Mucosa of rectum (tissue), 2 donors: Measurements from ENCODE around the gene OXLD1.

Experiments used
- H3K27ac ChIP-seq, 2 donors: one replicate each; pipeline ENCODE4 v1.7.0; 2013; ENCODE audit warnings: inconsistent platforms in 2 of 2, low read depth in 2 of 2, low read length in 2 of 2
- H3K27me3 ChIP-seq, 2 donors: one replicate each; pipeline ENCODE4 v1.7.0; 2013; ENCODE audit warnings: low read length in 2 of 2; ENCODE audit not compliant: control insufficient read depth in 2 of 2, insufficient read depth in 2 of 2
- H3K36me3 ChIP-seq, 2 donors: one replicate each; pipeline ENCODE4 v1.7.0; 2013; ENCODE audit warnings: low read length in 2 of 2; ENCODE audit not compliant: control insufficient read depth in 2 of 2, insufficient read depth in 2 of 2
- H3K4me1 ChIP-seq, 2 donors: one replicate each; pipeline ENCODE4 v1.7.0; 2013; ENCODE audit warnings: low read length in 2 of 2, mild to moderate bottlenecking in 1 of 2; ENCODE audit not compliant: control insufficient read depth in 2 of 2, insufficient read depth in 2 of 2
- H3K4me3 ChIP-seq, 2 donors: one replicate each; pipeline ENCODE4 v1.7.0; 2013; ENCODE audit warnings: low read length in 2 of 2
- H3K9ac ChIP-seq, 2 donors: one replicate each; pipeline ENCODE4 v1.7.0; 2013; ENCODE audit warnings: low read length in 2 of 2, low read depth in 1 of 2, mild to moderate bottlenecking in 1 of 2
- H3K9me3 ChIP-seq, 2 donors: one replicate each; pipeline ENCODE4 v1.7.0; 2013; ENCODE audit warnings: low read length in 2 of 2; ENCODE audit not compliant: control insufficient read depth in 2 of 2
- donor health status: healthy.
- donor health status: Normal muscosa, but diverticular disease.

OXLD1 gene

GRCh38 chr17:81708739-81709185 is 42.4 kb upstream of the OXLD1 start:
- Histone ChIP-seq H3K9me3 (no peaks in the 10 kb centered on the region), H3K9ac (no peak overlapping the region), H3K36me3 (peaks cover 26% of the 10 kb centered on the region in 2 donors), H3K4me3 (no peak overlapping the region), H3K4me1 (peaks cover 36 to 39% of the 10 kb centered on the region in 2 donors), H3K27ac (no peak overlapping the region), H3K27me3 (no peaks in the 10 kb centered on the region)

GRCh38 chr17:81707725-81708646 is 41.6 kb upstream of the OXLD1 start:
- Histone ChIP-seq H3K9me3 (no peaks in the 10 kb centered on the region), H3K4me1 (peaks cover 32 to 33% of the 10 kb centered on the region in 2 donors), H3K36me3 (peaks cover 26% of the 10 kb centered on the region in 2 donors), H3K9ac (no peak overlapping the region), H3K27ac (no peak overlapping the region), H3K4me3 (no peak overlapping the region), H3K27me3 (no peaks in the 10 kb centered on the region)

GRCh38 chr17:81706757-81707624 is 40.6 kb upstream of the OXLD1 start:
- H3K27ac ChIP-seq: no peak overlapping the region
- peaks cover 35 to 36% of the 10 kb centered on the region in 2 donors for H3K4me1 ChIP-seq
- peaks cover 26% of the 10 kb centered on the region in 2 donors for H3K36me3 ChIP-seq
- no peak overlapping the region for H3K9ac ChIP-seq
- H3K4me3 ChIP-seq: no peak overlapping the region
- H3K27me3 ChIP-seq: no peaks in the 10 kb centered on the region
- no peaks in the 10 kb centered on the region for H3K9me3 ChIP-seq

DNA sequence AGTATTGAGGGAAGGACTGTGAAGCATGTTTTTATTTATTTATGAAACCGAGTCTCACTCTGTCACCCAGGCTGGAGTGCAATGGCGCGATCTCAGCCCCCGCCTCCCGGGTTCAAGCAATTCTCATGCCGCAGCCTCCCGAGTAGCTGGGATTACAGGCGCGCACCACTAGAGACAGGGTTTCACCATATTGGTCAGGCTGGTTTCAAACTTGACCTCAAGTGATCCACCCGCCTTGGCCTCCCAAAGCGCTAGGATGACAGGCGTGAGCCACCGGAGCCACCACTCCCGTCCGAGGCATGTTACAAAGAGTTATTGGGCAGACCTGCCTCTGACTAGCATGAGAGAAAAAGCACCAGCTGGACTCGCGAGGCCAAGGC is 39.8 kb upstream of the OXLD1 start:
- peaks cover 30% of the 10 kb centered on the region in 2 donors for H3K36me3 ChIP-seq
- no peak overlapping the region for H3K27ac ChIP-seq
- no peaks in the 10 kb centered on the region for H3K9me3 ChIP-seq
- H3K4me3 ChIP-seq: no peak overlapping the region
- H3K4me1 ChIP-seq: peaks cover 38% of the 10 kb centered on the region in 2 donors
- H3K9ac ChIP-seq: no peak overlapping the region
- no peaks in the 10 kb centered on the region for H3K27me3 ChIP-seq

DNA sequence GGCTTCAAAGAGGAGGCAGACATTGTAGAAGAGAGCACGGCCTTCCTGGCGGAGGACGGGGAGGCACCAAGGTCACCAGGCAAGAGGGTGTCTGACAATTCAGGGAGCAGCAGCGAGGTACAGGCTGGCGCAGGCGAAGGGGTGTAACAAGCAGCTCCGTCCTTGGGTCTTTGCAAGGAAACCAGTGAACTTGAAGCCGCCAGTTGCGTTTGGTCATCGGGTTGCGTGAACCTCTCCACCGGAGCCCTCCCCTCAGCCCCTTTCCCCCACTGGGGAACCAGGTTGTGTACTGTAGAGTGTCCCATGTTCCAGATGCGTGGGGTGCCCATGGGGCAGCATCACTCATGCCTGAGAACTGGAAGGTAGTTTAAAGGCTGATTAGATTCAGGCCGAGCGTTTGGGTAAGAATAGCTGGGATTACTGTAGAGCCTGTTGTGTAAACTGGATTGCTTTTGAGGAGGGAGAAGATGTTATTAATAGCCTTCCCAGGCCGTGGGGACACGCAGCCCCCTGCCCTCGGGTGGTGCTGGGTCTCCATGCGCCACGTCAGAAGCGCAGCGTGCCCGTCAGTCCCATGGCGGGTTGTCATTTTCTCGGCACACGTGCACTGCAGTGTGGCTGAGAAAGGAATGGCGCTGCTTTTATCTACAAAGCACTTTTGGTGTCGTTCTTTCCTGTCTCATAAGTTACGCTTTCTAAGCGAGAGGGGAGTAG is 39.3 kb upstream of the OXLD1 start:
- H3K4me1 ChIP-seq: peaks cover 35 to 38% of the 10 kb centered on the region in 2 donors
- H3K9ac ChIP-seq: no peak overlapping the region
- no peaks in the 10 kb centered on the region for H3K27me3 ChIP-seq
- no peaks in the 10 kb centered on the region for H3K9me3 ChIP-seq
- peaks cover 35 to 36% of the 10 kb centered on the region in 2 donors for H3K36me3 ChIP-seq
- no peak overlapping the region for H3K27ac ChIP-seq
- no peak overlapping the region for H3K4me3 ChIP-seq

GRCh38 chr17:81703747-81704654 is 37.6 kb upstream of the OXLD1 start:
- H3K36me3 ChIP-seq: peaks cover 40 to 42% of the 10 kb centered on the region in 2 donors
- peak overlapping the region; percentile 71 to 96 for H3K4me3 ChIP-seq
- peak overlapping the region; percentile 87 to 91 for H3K27ac ChIP-seq
- no peaks in the 10 kb centered on the region for H3K9me3 ChIP-seq
- peaks cover 25 to 30% of the 10 kb centered on the region in 2 donors for H3K4me1 ChIP-seq
- peak overlapping the region; percentile 71 to 93 for H3K9ac ChIP-seq
- H3K27me3 ChIP-seq: no peaks in the 10 kb centered on the region

DNA sequence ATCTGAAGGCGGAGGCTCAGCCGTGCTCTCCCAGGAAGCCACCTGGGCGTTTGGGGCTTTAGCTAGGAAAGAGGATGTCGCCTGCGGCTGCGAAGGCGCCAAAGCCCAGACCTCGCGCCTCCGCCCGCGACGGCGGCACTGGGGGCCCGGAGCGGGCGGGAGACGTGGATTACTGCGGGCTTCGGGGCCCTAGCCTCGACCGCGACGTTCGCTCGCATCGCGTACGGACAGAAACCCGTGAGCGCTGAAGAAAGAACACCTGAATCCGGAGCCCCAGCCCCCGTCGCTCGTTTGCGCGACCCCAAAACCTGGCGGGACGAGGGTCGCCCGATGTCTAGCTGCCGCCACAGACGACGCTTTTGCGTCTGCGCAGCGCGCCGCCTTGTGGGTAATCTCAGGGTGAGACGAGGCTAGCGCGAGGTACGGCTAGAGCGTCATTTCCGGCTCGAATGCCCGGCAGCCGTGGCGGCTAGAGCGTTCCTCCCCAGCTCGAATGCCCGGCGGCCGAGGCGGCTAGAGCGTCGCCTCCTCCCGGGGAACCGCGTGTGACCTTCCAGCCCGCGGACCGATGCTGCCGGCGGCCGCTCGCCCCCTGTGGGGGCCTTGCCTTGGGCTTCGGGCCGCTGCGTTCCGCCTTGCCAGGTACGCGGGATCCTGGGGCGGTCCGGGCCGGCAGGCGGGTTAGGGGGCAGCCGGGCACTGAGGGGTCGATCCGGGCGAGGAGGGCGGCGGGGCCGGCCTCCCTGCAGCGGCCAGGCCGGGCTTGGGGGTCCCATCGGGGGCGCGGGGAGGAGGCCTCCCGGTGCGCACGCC is 36.7 kb upstream of the OXLD1 start, which contains the start of gene MRPL12:
Gene MRPL12, plus strand, starts transcription at position 434 of the 813 bp plus-strand sequence. Its CDS starts 135 bp downstream, at position 569.
- Histone ChIP-seq H3K9ac (peak within 1 kb of the TSS; percentile 71 to 93), H3K27ac (peak within 1 kb of the TSS; percentile 87 to 91), H3K36me3 (peaks cover 43 to 48% of the 10 kb centered on the region in 2 donors), H3K27me3 (no peaks in the 10 kb centered on the region), H3K4me3 (peak within 1 kb of the TSS; percentile 71 to 96), H3K9me3 (no peaks in the 10 kb centered on the region), H3K4me1 (peaks cover 25 to 30% of the 10 kb centered on the region in 2 donors)

DNA sequence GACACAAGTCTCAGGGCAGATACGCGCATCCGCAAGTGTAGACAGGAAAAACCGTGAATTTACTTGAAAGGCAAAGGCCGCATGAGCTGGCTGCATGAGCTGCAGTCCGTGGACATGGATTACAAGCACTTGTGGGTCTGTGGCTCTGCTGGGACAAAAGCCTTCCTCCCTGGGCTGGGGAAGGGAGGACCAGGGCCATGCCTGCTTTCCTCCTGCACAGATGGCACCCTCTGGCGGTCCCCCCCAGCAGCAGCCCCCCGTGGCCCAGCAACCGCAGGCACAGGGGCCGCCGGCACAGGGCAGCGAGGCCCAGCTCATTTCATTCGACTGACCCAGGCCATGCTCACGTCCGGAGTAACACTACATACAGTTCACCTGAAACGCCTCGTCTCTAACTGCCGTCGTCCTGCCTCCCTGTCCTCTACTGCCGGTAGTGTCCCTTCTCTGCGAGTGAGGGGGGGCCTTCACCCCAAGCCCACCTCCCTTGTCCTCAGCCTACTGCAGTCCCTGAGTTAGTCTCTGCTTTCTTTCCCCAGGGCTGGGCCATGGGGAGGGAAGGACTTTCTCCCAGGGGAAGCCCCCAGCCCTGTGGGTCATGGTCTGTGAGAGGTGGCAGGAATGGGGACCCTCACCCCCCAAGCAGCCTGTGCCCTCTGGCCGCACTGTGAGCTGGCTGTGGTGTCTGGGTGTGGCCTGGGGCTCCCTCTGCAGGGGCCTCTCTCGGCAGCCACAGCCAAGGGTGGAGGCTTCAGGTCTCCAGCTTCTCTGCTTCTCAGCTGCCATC is 35.1 kb upstream of the OXLD1 start:
- H3K9me3 ChIP-seq: no peaks in the 10 kb centered on the region
- peak overlapping the region; percentile 71 to 96 for H3K4me3 ChIP-seq
- H3K4me1 ChIP-seq: peaks cover 25 to 30% of the 10 kb centered on the region in 2 donors
- H3K27ac ChIP-seq: no peak overlapping the region
- H3K27me3 ChIP-seq: no peaks in the 10 kb centered on the region
- H3K9ac ChIP-seq: peak overlapping the region; percentile 48 to 93
- peaks cover 45% of the 10 kb centered on the region in 2 donors for H3K36me3 ChIP-seq
